ENCODE data around the gene RCC1.
A peak's percentile ranks its signal among the peaks of the same experiment; 100 is the strongest.

Gene RCC1

DNA sequence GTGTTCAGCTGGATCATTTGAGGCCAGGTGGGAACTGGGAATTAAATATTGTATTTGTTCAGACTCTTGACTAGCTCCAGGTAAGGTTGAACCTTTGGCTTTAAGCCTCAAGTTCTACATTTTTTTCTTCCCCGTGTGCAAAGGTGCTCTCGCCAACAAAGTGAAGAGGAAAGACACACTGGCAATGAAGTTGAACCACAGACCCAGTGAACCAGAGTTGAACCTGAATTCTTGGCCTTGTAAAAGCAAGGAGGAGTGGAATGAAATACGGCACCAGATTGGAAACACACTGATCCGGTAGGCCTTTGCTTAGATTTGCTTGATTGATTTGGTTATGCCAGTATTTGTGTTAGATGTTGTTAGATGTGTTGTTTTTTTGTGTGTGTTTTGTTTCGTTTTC, 25.5 kb upstream of the RCC1 start:
- H3K4me1 ChIP-seq (ENCODE audit: insufficient read depth, insufficient read length) = no peaks in the 10 kb centered on the region
- peaks cover 82% of the 10 kb centered on the region for H3K36me3 ChIP-seq (ENCODE audit: insufficient read depth, insufficient read length, low read length)
- DNase-seq (ENCODE audit: low read depth, low spot score) = no peak
- no peaks in the 10 kb centered on the region for H3K27me3 ChIP-seq (ENCODE audit: insufficient read depth, insufficient read length)
- TF ChIP-seq SUZ12 (IDR thresholded peaks at IDR 0.05; ENCODE audit: extremely low read depth, insufficient read depth, insufficient read length) = no peak
- TF ChIP-seq YY1 (IDR thresholded peaks at IDR 0.05; ENCODE audit: insufficient read depth, insufficient read length) = no peak
- TF ChIP-seq ZNF274 (IDR thresholded peaks at IDR 0.05; ENCODE audit: low read depth, low read length) = no peak
- H3K9ac ChIP-seq (ENCODE audit: insufficient read length, low read depth) = no peak overlapping the region
- H3K4me3 ChIP-seq (ENCODE audit: insufficient read length, low read depth) = no peak overlapping the region
- H3K9me3 ChIP-seq (ENCODE audit: insufficient read depth, low read length) = no peaks in the 10 kb centered on the region

DNA sequence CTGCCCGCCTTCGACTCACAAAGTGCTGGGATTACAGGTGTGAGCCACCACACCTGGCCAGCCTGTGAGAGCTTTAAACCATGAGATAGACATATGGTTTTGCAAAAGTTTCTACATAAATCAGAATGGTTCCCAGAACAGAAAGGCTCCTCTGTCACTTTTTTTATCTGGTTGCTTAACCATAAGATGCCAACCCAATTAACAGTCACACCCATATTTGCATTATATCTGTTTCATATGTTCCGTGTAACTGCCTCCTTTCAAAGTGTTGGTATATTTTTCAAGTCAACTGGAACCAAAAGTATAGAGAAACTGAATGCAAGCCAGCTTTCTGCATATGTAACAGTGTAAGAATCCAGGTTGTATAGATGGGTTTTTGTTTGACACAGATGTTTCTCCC, 23.7 kb upstream of the RCC1 start:
- H3K4me1 ChIP-seq (ENCODE audit: insufficient read depth, insufficient read length) = no peaks in the 10 kb centered on the region
- no peak for DNase-seq (ENCODE audit: low read depth, low spot score)
- H3K9ac ChIP-seq (ENCODE audit: insufficient read length, low read depth) = no peak overlapping the region
- H3K36me3 ChIP-seq (ENCODE audit: insufficient read depth, insufficient read length, low read length) = peaks cover 85% of the 10 kb centered on the region
- no peaks in the 10 kb centered on the region for H3K9me3 ChIP-seq (ENCODE audit: insufficient read depth, low read length)
- no peak overlapping the region for H3K4me3 ChIP-seq (ENCODE audit: insufficient read length, low read depth)
- H3K27me3 ChIP-seq (ENCODE audit: insufficient read depth, insufficient read length) = no peaks in the 10 kb centered on the region
- TF ChIP-seq ZNF274 (IDR thresholded peaks at IDR 0.05; ENCODE audit: low read depth, low read length) (no peak), YY1 (IDR thresholded peaks at IDR 0.05; ENCODE audit: insufficient read depth, insufficient read length) (no peak), SUZ12 (IDR thresholded peaks at IDR 0.05; ENCODE audit: extremely low read depth, insufficient read depth, insufficient read length) (no peak)

DNA sequence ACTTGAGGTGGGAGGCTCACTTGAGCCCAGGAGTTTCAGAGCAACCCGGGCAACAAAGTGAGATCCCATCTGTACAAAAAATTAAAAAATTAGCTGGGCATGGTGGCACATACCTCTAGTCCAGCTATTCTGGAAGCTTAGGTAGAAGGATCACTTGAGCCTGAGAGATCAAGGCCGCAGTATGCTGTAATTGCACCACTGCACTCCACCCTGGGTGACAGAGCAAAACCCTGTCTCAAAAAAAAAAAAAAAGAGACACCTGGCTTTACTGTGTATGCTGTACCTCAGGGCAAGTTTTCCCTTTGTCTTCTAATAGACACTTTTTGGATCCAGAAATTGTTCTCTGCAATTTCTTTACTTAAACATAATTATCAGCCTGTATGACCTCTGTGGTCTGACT, 23.1 kb upstream of the RCC1 start:
- H3K36me3 ChIP-seq (ENCODE audit: insufficient read depth, insufficient read length, low read length) = peaks cover 82% of the 10 kb centered on the region
- no peaks in the 10 kb centered on the region for H3K9me3 ChIP-seq (ENCODE audit: insufficient read depth, low read length)
- no peak overlapping the region for H3K4me3 ChIP-seq (ENCODE audit: insufficient read length, low read depth)
- H3K27me3 ChIP-seq (ENCODE audit: insufficient read depth, insufficient read length) = no peaks in the 10 kb centered on the region
- no peaks in the 10 kb centered on the region for H3K4me1 ChIP-seq (ENCODE audit: insufficient read depth, insufficient read length)
- TF ChIP-seq SUZ12 (IDR thresholded peaks at IDR 0.05; ENCODE audit: extremely low read depth, insufficient read depth, insufficient read length) = no peak
- TF ChIP-seq YY1 (IDR thresholded peaks at IDR 0.05; ENCODE audit: insufficient read depth, insufficient read length) = no peak
- TF ChIP-seq ZNF274 (IDR thresholded peaks at IDR 0.05; ENCODE audit: low read depth, low read length) = no peak
- no peak for DNase-seq (ENCODE audit: low read depth, low spot score)
- no peak overlapping the region for H3K9ac ChIP-seq (ENCODE audit: insufficient read length, low read depth)

DNA sequence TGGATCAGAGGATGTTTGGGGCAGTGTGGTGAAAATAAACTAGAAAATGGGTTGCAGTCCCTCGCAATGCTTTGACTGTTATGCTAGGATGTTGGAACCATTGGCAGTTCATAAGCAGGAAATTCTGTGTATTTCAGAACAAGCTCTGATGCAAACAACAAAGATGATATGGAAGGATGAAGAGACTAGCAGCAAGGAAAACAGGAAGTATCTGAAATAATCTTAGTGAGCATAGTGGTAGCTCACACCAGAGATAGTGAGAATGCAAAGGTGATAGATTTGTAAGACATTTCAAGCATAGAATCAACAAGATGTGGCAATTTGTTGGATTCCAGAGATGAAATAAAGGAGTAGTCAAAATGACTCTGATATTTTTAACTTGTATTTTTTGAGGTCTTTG, 11.1 kb upstream of the RCC1 start:
- Histone ChIP-seq H3K4me3 (ENCODE audit: insufficient read length, low read depth) (no peak overlapping the region), H3K27me3 (ENCODE audit: insufficient read depth, insufficient read length) (no peaks in the 10 kb centered on the region), H3K36me3 (ENCODE audit: insufficient read depth, insufficient read length, low read length) (peaks cover 83% of the 10 kb centered on the region), H3K4me1 (ENCODE audit: insufficient read depth, insufficient read length) (no peaks in the 10 kb centered on the region), H3K9me3 (ENCODE audit: insufficient read depth, low read length) (no peaks in the 10 kb centered on the region), H3K9ac (ENCODE audit: insufficient read length, low read depth) (no peak overlapping the region)
- TF ChIP-seq SUZ12 (IDR thresholded peaks at IDR 0.05; ENCODE audit: extremely low read depth, insufficient read depth, insufficient read length) = no peak
- TF ChIP-seq YY1 (IDR thresholded peaks at IDR 0.05; ENCODE audit: insufficient read depth, insufficient read length) = no peak
- no peak for TF ChIP-seq ZNF274 (IDR thresholded peaks at IDR 0.05; ENCODE audit: low read depth, low read length)
- DNase-seq (ENCODE audit: low read depth, low spot score) = no peak

DNA sequence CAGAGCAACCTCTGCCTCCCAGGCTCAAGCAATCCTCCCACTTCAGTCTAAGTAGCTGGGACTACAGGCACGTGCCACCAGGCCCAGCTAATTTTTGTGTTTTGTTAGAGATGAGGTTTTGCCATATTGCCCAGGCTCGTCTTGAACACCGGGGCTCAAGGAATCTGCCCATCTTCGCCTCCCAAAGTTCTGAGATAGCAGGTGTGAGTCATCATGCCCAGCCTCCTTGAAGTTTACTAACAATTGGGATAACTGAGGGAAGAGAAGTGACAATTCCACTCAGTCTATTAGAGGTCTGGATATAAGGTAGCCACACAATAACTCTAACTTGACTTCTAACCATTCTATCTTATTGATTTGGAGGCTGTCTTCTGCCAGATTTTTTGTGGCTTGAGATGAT, 6.3 kb upstream of the RCC1 start:
- no peaks in the 10 kb centered on the region for H3K4me1 ChIP-seq (ENCODE audit: insufficient read depth, insufficient read length)
- TF ChIP-seq YY1 (IDR thresholded peaks at IDR 0.05; ENCODE audit: insufficient read depth, insufficient read length) = no peak
- TF ChIP-seq ZNF274 (IDR thresholded peaks at IDR 0.05; ENCODE audit: low read depth, low read length) = no peak
- TF ChIP-seq SUZ12 (IDR thresholded peaks at IDR 0.05; ENCODE audit: extremely low read depth, insufficient read depth, insufficient read length) = no peak
- H3K27me3 ChIP-seq (ENCODE audit: insufficient read depth, insufficient read length) = no peaks in the 10 kb centered on the region
- H3K9me3 ChIP-seq (ENCODE audit: insufficient read depth, low read length) = no peaks in the 10 kb centered on the region
- H3K4me3 ChIP-seq (ENCODE audit: insufficient read length, low read depth) = no peak overlapping the region
- DNase-seq (ENCODE audit: low read depth, low spot score) = no peak
- H3K36me3 ChIP-seq (ENCODE audit: insufficient read depth, insufficient read length, low read length) = peaks cover 46% of the 10 kb centered on the region
- no peak overlapping the region for H3K9ac ChIP-seq (ENCODE audit: insufficient read length, low read depth)

DNA sequence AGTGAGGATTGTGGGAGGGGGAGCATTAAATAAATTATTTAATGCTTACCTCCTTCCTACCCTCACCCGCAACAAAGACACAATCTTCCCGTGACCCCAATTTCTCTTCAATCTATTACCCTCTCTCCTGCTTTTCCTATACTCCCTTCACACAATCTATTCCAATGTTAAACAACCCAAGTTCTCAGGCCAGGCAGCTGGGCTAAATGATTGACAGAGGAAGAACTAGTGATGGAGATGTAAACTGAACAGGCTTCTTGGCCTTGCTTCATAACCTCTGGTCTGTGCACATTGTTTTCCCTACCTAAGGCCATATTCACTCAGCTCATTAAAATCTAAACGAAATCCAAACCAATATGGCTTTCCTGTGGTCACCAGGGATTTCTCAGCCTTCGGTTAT, 3.9 kb upstream of the RCC1 start:
- no peak for DNase-seq (ENCODE audit: low read depth, low spot score)

DNA sequence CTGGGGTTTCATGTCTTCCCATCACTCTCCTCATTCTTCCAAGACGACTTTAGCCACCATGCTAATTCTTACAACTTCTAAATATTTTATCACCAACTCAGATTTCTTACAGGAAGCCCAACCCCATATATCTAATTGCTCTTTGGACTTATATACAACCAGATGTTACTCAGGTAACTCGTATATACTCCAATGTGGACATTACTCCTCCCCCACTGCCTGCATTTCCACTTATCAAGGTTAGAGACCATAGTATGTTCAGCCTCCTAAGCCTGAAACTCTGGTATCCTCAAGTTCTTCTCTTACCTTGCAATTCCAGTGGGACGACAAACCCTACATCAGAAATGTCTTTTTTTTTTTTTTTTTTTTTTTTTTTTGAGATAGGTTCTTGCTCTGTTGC, 2.7 kb upstream of the RCC1 start:
- H3K36me3 ChIP-seq (ENCODE audit: insufficient read depth, insufficient read length, low read length) = peaks cover 36% of the 10 kb centered on the region
- no peaks in the 10 kb centered on the region for H3K4me1 ChIP-seq (ENCODE audit: insufficient read depth, insufficient read length)
- H3K9me3 ChIP-seq (ENCODE audit: insufficient read depth, low read length) = no peaks in the 10 kb centered on the region
- no peak overlapping the region for H3K4me3 ChIP-seq (ENCODE audit: insufficient read length, low read depth)
- H3K9ac ChIP-seq (ENCODE audit: insufficient read length, low read depth) = no peak overlapping the region
- no peaks in the 10 kb centered on the region for H3K27me3 ChIP-seq (ENCODE audit: insufficient read depth, insufficient read length)
- DNase-seq (ENCODE audit: low read depth, low spot score) = no peak
- TF ChIP-seq YY1 (IDR thresholded peaks at IDR 0.05; ENCODE audit: insufficient read depth, insufficient read length) (no peak), ZNF274 (IDR thresholded peaks at IDR 0.05; ENCODE audit: low read depth, low read length) (no peak), SUZ12 (IDR thresholded peaks at IDR 0.05; ENCODE audit: extremely low read depth, insufficient read depth, insufficient read length) (no peak)

More for the DNA sequence above, 3.9 kb upstream of the RCC1 start:
- H3K27me3 ChIP-seq (ENCODE audit: insufficient read depth, insufficient read length) = no peaks in the 10 kb centered on the region
- H3K36me3 ChIP-seq (ENCODE audit: insufficient read depth, insufficient read length, low read length) = peaks cover 36% of the 10 kb centered on the region
- H3K4me3 ChIP-seq (ENCODE audit: insufficient read length, low read depth) = no peak overlapping the region
- no peaks in the 10 kb centered on the region for H3K4me1 ChIP-seq (ENCODE audit: insufficient read depth, insufficient read length)
- no peak overlapping the region for H3K9ac ChIP-seq (ENCODE audit: insufficient read length, low read depth)
- TF ChIP-seq ZNF274 (IDR thresholded peaks at IDR 0.05; ENCODE audit: low read depth, low read length) (no peak), YY1 (IDR thresholded peaks at IDR 0.05; ENCODE audit: insufficient read depth, insufficient read length) (no peak), SUZ12 (IDR thresholded peaks at IDR 0.05; ENCODE audit: extremely low read depth, insufficient read depth, insufficient read length) (no peak)
- no peaks in the 10 kb centered on the region for H3K9me3 ChIP-seq (ENCODE audit: insufficient read depth, low read length)

DNA sequence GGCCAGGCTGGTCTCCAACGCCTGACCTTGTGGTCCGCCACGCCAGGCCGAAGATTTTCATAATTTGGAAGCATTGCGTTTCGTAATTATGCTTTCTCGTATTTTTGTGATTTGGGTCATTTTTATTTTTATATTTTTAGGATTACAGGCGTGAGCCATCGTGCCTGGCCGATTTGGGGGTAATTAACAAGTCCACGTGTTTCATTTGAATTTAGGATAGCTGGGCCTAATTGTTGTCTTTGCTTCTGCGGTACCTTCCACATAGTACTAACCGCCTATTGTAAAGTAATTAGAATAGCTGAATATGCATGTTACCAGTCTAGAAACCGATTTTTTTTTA, 1.0 kb downstream of the RCC1 start:
- no peak for DNase-seq (ENCODE audit: low read depth, low spot score)
- peaks cover 55% of the 10 kb centered on the region for H3K36me3 ChIP-seq (ENCODE audit: insufficient read depth, insufficient read length, low read length)
- no peaks in the 10 kb centered on the region for H3K4me1 ChIP-seq (ENCODE audit: insufficient read depth, insufficient read length)
- no peaks in the 10 kb centered on the region for H3K9me3 ChIP-seq (ENCODE audit: insufficient read depth, low read length)
- H3K27me3 ChIP-seq (ENCODE audit: insufficient read depth, insufficient read length) = no peaks in the 10 kb centered on the region
- H3K4me3 ChIP-seq (ENCODE audit: insufficient read length, low read depth) = peak overlapping the region; percentile 85
- no peak for TF ChIP-seq YY1 (IDR thresholded peaks at IDR 0.05; ENCODE audit: insufficient read depth, insufficient read length)
- no peak for TF ChIP-seq SUZ12 (IDR thresholded peaks at IDR 0.05; ENCODE audit: extremely low read depth, insufficient read depth, insufficient read length)
- no peak for TF ChIP-seq ZNF274 (IDR thresholded peaks at IDR 0.05; ENCODE audit: low read depth, low read length)
- peak overlapping the region; percentile 95 for H3K9ac ChIP-seq (ENCODE audit: insufficient read length, low read depth)
